H1 (cell line): ENCODE data around the gene CARM1.
"Not testable (repeated sequence)": the region's sequence is repeated elsewhere in the genome, so short reads cannot be mapped to it uniquely, and the experiment has no call there.

ENCODE experiments used
- CBX5 ChIP-seq: fragments of 300-800, 300-1000 bp; sonication (generic); IDR thresholded peaks from 2 replicates; pipeline ENCODE4 v1.7.1; 2016; ENCODE audit warnings: antibody characterized with exemption, low read length, low read depth
- EZH2 ChIP-seq: fragments of 200-600 bp; sonication (generic); IDR thresholded peaks from 2 replicates; pipeline ENCODE4 v1.7.1; 2012; ENCODE audit warnings: low read depth, mild to moderate bottlenecking, moderate library complexity, low read length, inconsistent platforms; ENCODE audit not compliant: severe bottlenecking
- FOSL1 ChIP-seq: IDR thresholded peaks from 2 replicates; pipeline ENCODE4 v1.6.1; 2011; ENCODE audit warnings: mild to moderate bottlenecking, low read depth, low read length, moderate library complexity; ENCODE audit not compliant: insufficient read depth
- GABPA ChIP-seq: IDR thresholded peaks from 2 replicates; pipeline ENCODE4 v1.6.1; 2011; ENCODE audit warnings: mild to moderate bottlenecking, low read length, moderate library complexity, borderline replicate concordance; ENCODE audit not compliant: insufficient read depth
- PHF8 ChIP-seq: fragments of 200-600 bp; sonication (generic); conservative IDR thresholded peaks from 2 replicates; pipeline ENCODE4 v1.7.1; 2012; ENCODE audit warnings: low read depth, mild to moderate bottlenecking, inconsistent platforms, low read length, moderate library complexity
- POLR2A ChIP-seq, 2 experiments: IDR thresholded peaks; 1 replicate in 1 of 2; 2 replicates in 1 of 2; pipeline ENCODE4 v1.6.1; 2011; ENCODE audit warnings: low read depth in 2 of 2, low read length in 2 of 2, mild to moderate bottlenecking in 2 of 2; ENCODE audit errors: control extremely low read depth in 1 of 2
- SP4 ChIP-seq: IDR thresholded peaks from 2 replicates; pipeline ENCODE4 v1.6.1; 2012; ENCODE audit warnings: low read length, inconsistent platforms
- TAF1 ChIP-seq: IDR thresholded peaks from 2 replicates; pipeline ENCODE4 v1.6.1; 2011; ENCODE audit warnings: mild to moderate bottlenecking, low read depth, low read length
- TBP ChIP-seq: IDR thresholded peaks from 2 replicates; pipeline ENCODE4 v1.6.1; 2011; ENCODE audit warnings: low read depth, low read length, improper control_type of control experiment
- TCF12 ChIP-seq: IDR thresholded peaks from 2 replicates; pipeline ENCODE4 v1.6.1; 2011; ENCODE audit warnings: low read depth, mild to moderate bottlenecking, low read length
- ZNF274 ChIP-seq: IDR thresholded peaks from 2 replicates; pipeline ENCODE4 v1.7.0; 2012; ENCODE audit warnings: low read length, borderline replicate concordance; ENCODE audit errors: extremely low read depth
- TF ChIP-seq, protein P1 (sequence below), 3 experiments: IDR thresholded peaks; 1 replicate in 2 of 3; 2 replicates in 1 of 3; pipeline versions ENCODE4 v1.5.1 to v1.6.1; 2011; ENCODE audit warnings: low read length in 3 of 3, mild to moderate bottlenecking in 3 of 3, inconsistent platforms in 2 of 3, low read depth in 1 of 3, moderate library complexity in 1 of 3; ENCODE audit not compliant: insufficient read depth in 1 of 3; ENCODE audit errors: control extremely low read depth in 1 of 3

DNA sequence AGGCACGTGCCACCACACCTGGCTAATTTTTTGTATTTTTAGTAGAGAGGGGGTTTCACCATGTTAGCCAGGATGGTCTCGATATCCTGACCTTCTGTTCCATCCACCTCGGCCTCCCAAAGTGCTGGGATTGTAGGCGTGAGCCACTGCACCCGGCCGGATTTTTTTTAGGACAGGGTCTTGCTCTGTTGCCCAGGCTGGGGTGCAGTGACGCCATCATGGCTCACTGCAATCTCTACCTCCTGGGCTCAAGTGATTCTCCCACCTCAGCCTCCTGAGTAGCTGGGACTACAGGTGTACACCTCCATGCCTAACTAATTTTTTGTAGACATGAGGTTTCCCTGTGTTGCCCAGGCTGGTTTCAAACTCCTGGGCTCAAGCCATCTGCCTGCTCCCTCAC lies 33.7 kb upstream of the CARM1 start:
- TF ChIP-seq, protein P1, sequence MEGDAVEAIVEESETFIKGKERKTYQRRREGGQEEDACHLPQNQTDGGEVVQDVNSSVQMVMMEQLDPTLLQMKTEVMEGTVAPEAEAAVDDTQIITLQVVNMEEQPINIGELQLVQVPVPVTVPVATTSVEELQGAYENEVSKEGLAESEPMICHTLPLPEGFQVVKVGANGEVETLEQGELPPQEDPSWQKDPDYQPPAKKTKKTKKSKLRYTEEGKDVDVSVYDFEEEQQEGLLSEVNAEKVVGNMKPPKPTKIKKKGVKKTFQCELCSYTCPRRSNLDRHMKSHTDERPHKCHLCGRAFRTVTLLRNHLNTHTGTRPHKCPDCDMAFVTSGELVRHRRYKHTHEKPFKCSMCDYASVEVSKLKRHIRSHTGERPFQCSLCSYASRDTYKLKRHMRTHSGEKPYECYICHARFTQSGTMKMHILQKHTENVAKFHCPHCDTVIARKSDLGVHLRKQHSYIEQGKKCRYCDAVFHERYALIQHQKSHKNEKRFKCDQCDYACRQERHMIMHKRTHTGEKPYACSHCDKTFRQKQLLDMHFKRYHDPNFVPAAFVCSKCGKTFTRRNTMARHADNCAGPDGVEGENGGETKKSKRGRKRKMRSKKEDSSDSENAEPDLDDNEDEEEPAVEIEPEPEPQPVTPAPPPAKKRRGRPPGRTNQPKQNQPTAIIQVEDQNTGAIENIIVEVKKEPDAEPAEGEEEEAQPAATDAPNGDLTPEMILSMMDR (IDR thresholded peaks at IDR 0.05; ENCODE audit: control extremely low read depth in 1 of 3, insufficient read depth in 1 of 3, low read depth in 1 of 3, low read length in 3 of 3): not testable (repeated sequence)
- TF ChIP-seq EZH2; TAF1; POLR2A (IDR thresholded peaks at IDR 0.05; ENCODE audit: control extremely low read depth in 1 of 2, low read depth in 2 of 2, low read length in 2 of 2); GABPA; TCF12; TBP; ZNF274; PHF8; FOSL1; CBX5; SP4: not testable (repeated sequence)
